Subcutaneous adipose tissue (tissue), 4 donors: Measurements from ENCODE around the gene MSI2. TPM values are rescaled to one million over a fixed set of nuclear protein-coding genes. Genes with fewer than 3 reads are reported as not detected.

Experiments
- total RNA-seq, 4 donors: library from RNA; depleted of rRNA; stranded (reverse); fragments of >200 nt; gene quantifications; one replicate each; pipeline ENCODE4 v1.1.0, GENCODE V29; 2016
- TF ChIP-seq, protein P1 (sequence below): fragments of 450-650 bp; IDR thresholded peaks from one replicate; pipeline ENCODE4 v1.5.1; 2016; ENCODE audit warnings: low read depth, mild to moderate bottlenecking, control low read depth, antibody characterized with exemption, moderate library complexity

The MSI2 gene
- total RNA-seq, 4 donors from 2014 or later, result 9.5 to 12.9 (median 10.9) TPM

DNA sequence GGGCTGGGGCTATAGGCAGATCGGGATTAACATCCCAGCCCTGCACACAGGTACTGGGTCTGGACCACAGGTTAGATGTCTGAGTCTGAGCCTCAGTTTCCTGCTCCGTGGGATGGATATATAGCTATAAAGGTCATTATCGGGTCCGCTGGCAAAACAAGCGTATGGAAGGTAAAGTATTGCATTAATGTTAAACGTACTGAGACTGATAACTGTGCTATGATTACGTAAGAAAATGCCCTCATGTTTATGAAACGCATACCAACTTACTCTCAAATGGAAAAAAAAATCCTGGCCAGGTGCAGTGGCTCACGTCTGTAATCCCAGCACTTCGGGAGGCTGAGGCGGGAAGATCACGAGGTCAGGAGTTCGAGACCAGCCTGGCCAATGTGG is 353.6 kb downstream of the MSI2 start:
- TF ChIP-seq, protein P1, sequence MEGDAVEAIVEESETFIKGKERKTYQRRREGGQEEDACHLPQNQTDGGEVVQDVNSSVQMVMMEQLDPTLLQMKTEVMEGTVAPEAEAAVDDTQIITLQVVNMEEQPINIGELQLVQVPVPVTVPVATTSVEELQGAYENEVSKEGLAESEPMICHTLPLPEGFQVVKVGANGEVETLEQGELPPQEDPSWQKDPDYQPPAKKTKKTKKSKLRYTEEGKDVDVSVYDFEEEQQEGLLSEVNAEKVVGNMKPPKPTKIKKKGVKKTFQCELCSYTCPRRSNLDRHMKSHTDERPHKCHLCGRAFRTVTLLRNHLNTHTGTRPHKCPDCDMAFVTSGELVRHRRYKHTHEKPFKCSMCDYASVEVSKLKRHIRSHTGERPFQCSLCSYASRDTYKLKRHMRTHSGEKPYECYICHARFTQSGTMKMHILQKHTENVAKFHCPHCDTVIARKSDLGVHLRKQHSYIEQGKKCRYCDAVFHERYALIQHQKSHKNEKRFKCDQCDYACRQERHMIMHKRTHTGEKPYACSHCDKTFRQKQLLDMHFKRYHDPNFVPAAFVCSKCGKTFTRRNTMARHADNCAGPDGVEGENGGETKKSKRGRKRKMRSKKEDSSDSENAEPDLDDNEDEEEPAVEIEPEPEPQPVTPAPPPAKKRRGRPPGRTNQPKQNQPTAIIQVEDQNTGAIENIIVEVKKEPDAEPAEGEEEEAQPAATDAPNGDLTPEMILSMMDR, result no peak

GRCh38 chr17:57612202-57613071 is 356.1 kb downstream of the MSI2 start:
- TF ChIP-seq, protein P1, result no peak

DNA sequence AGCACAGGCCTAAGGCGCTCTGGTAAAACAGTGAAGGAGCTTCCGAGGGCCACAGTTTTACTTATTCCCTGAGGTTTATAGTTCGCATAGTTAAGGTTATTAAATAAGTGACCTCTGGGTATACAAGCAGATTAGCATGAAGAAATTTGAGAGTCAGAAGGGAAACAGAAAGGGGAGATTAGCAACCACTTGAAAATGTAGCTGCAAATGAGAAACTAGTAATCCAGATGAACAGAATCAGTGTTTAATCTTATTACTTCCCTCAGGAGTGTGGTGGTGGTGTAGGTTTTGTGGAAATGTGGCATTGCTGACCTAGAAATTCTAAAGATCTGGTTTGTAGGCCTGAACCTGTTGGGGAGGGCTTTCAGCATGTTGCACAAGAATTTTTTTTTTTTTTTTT is 358.4 kb downstream of the MSI2 start:
- TF ChIP-seq, protein P1, result no peak

DNA sequence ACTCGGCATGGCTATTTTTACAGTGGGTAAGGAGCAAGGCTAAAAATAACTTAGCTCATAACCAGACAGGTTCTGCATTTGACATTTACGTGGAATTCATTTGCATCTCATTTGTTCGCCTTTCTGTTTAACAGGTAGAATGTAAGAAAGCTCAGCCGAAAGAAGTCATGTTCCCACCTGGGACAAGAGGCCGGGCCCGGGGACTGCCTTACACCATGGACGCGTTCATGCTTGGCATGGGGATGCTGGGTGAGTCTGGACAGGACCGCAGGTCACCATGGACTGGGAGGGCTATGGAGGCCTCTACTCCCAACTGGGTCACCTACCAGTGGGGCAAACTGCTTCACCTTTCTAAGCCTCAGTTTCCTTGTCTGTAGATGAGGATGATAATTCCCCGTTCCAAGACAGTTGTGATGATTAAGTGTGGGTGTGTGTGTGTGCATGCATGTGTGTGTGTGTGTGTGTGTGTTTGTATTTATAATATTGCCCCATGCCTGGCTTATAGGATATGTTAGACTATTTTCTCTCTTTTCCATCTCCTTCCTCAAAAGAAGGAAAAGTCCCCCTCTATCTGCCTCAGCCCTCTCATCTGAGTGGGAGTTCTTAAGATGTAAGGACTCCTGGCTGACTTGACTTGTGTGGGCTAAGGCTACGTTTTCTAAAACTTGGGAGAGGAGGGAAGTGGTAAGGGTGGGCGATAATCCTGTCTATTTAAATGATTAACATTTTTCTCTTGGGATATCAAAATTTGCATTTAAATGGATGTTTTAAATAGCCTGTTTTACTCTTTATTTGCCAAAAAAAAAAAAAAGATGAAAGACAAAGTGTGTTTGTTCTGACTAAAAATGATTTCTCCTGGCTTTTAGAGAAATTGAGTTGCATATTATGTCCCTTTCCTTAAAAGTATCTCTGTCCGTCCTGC is 359.8 kb downstream of the MSI2 start:
- TF ChIP-seq, protein P1, result no peak

- TF ChIP-seq, protein P1, result no peak
These were observed 360.9 kb downstream of the MSI2 start for GRCh38 chr17:57617218-57617617.

- TF ChIP-seq, protein P1, result no peak
These were observed 363.0 kb downstream of the MSI2 start for GRCh38 chr17:57619061-57619937.
